K562 (cell line): ENCODE results near the gene SELENOO. TPM values are rescaled to one million over a fixed set of nuclear protein-coding genes. Genes with fewer than 3 reads are reported as not detected.

Source experiments
- ATAC-seq: fragments of 200-7000 bp; cut with Tn5 transposase; 3 replicates; pipeline ENCODE4 v1.9.1; 2020; ENCODE audit warnings: moderate library complexity
- BruUV-seq: library from RNA; stranded (reverse); fragments of 400-500 nt; replicated peaks from 2 replicates; lab custom pipeline; 2021; lab: Mats Ljungman, UMichigan
- CTCF ChIA-PET: fragments of 300-600 bp; formaldehyde crosslinking; extraction: SDS; loops from one replicate; lab custom pipeline; 2021; ENCODE audit warnings: low intra/inter-chr PET ratio; lab: Yijun Ruan, JAX
- POLR2A ChIA-PET: fragments of 300-600, 350-650 bp; sonication (Branson Sonifier 250); formaldehyde crosslinking; extraction: SDS; loops from one replicate; lab custom pipeline; 2021; ENCODE audit warnings: antibody characterized with exemption, inconsistent platforms; lab: Yijun Ruan, JAX
- DNase-seq, 4 experiments: peaks; one replicate each; pipeline versions ENCODE4 v3.0.0 to v3.0.0-alpha.2; 2011 to 2018; ENCODE audit warnings: low spot score in 3 of 4, mixed read lengths in 3 of 4; ENCODE audit errors: extremely low read depth in 1 of 4
- FAIRE-seq: peaks from 2 replicates; lab custom pipeline; 2011; peaks lifted over from hg19 to GRCh38; lab: Jason Lieb, UNC
- H2AFZ ChIP-seq: 2 replicates; pipeline ENCODE4 v1.6.0; 2011; ENCODE audit warnings: low read depth, low read length, control low read depth, inconsistent platforms
- H3K27ac ChIP-seq: fragments of 200-600 bp; 3 replicates; pipeline ENCODE4 v1.8.0; 2011; ENCODE audit warnings: low read depth, mild to moderate bottlenecking, control low read depth, inconsistent platforms, low read length, moderate library complexity, mixed read lengths; ENCODE audit errors: extremely low read depth
- H3K27me3 ChIP-seq, 2 experiments: fragments of 300-600 bp in 1 of 2; 2 replicates in 1 of 2; 3 replicates in 1 of 2; pipeline versions ENCODE4 v1.6.0 to v1.8.0; 2011; ENCODE audit warnings: inconsistent platforms in 2 of 2, low read length in 2 of 2, mild to moderate bottlenecking in 1 of 2, mixed read lengths in 1 of 2, moderate library complexity in 1 of 2; ENCODE audit not compliant: control insufficient read depth in 2 of 2, insufficient read depth in 2 of 2
- H3K36me3 ChIP-seq: fragments of 300-600 bp; 3 replicates; pipeline ENCODE4 v1.8.0; 2011; ENCODE audit warnings: mild to moderate bottlenecking, low read length, inconsistent platforms; ENCODE audit not compliant: control insufficient read depth, insufficient read depth
- H3K4me1 ChIP-seq, 2 experiments: fragments of 200-600 bp in 1 of 2; replicated peaks in 1 of 2; 2 replicates in 1 of 2; 3 replicates in 1 of 2; pipeline versions ENCODE4 v1.5.1 to v1.8.0; 2011; ENCODE audit warnings: inconsistent platforms in 2 of 2, low read length in 2 of 2, mild to moderate bottlenecking in 1 of 2, mixed read lengths in 1 of 2, moderate library complexity in 1 of 2; ENCODE audit not compliant: control insufficient read depth in 2 of 2, insufficient read depth in 2 of 2
- H3K4me2 ChIP-seq: 2 replicates; pipeline ENCODE4 v1.6.1; 2011; ENCODE audit warnings: low read length, control low read depth, inconsistent platforms, mixed read lengths; ENCODE audit not compliant: insufficient read depth
- H3K4me3 ChIP-seq: fragments of 200-600 bp; sonication (generic), shearing (Covaris generic); 2 replicates; pipeline ENCODE4 v1.5.1; 2016; ENCODE audit warnings: control low read depth, inconsistent platforms
- H3K79me2 ChIP-seq: fragments of 200-600 bp; 3 replicates; pipeline ENCODE4 v1.8.0; 2011; ENCODE audit warnings: low read length, inconsistent platforms; ENCODE audit not compliant: control insufficient read depth, insufficient read depth
- H3K9ac ChIP-seq, 2 experiments: 2 replicates each; pipeline versions ENCODE4 v1.6.0 to v1.6.1; 2011; ENCODE audit warnings: low read depth in 2 of 2, low read length in 2 of 2, control low read depth in 1 of 2, inconsistent platforms in 1 of 2, mild to moderate bottlenecking in 1 of 2, mixed read lengths in 1 of 2; ENCODE audit not compliant: insufficient read depth in 1 of 2
- H3K9me1 ChIP-seq: one replicate; pipeline ENCODE4 v1.6.0; 2011; ENCODE audit warnings: inconsistent platforms, mild to moderate bottlenecking, low read length, moderate library complexity; ENCODE audit not compliant: control insufficient read depth, insufficient read depth
- H3K9me3 ChIP-seq: replicated peaks from 2 replicates; pipeline ENCODE4 v1.5.1; 2011; ENCODE audit warnings: low read depth, low read length, inconsistent platforms; ENCODE audit not compliant: control insufficient read depth, insufficient read depth
- H4K20me1 ChIP-seq: replicated peaks from 2 replicates; pipeline ENCODE4 v1.6.1; 2011; ENCODE audit warnings: low read length, inconsistent platforms, mixed read lengths; ENCODE audit not compliant: control insufficient read depth, insufficient read depth
- NR2C1 ChIP-seq, 2 experiments: fragments of 450-650 bp; IDR thresholded peaks; 2 replicates each; pipeline ENCODE4 v1.6.1; 2017; ENCODE audit warnings: mild to moderate bottlenecking in 2 of 2, antibody characterized with exemption in 1 of 2, inconsistent platforms in 1 of 2, missing compliant biosample characterization in 1 of 2, missing genetic modification characterization in 1 of 2
- NR2C2 ChIP-seq, 2 experiments: fragments of 200-800 bp in 1 of 2; sonication (Bioruptor generic) in 1 of 2; sonication (generic) in 1 of 2; formaldehyde crosslinking in 1 of 2; IDR thresholded peaks; 2 replicates each; pipeline versions ENCODE4 v1.6.1 to v1.8.0; 2016 to 2022; ENCODE audit warnings: mild to moderate bottlenecking in 1 of 2, missing compliant biosample characterization in 1 of 2, missing genetic modification characterization in 1 of 2, missing genetic modification reagents in 1 of 2
- POLR2G ChIP-seq: fragments of 200-400 bp; formaldehyde crosslinking; IDR thresholded peaks from 2 replicates; pipeline ENCODE4 v1.6.1; 2017; ENCODE audit warnings: low read depth, mild to moderate bottlenecking, antibody characterized with exemption, low read length, moderate library complexity
- PTTG1 ChIP-seq: fragments of 450-650 bp; IDR thresholded peaks from 2 replicates; pipeline ENCODE4 v1.6.1; 2016; ENCODE audit warnings: low read depth, mild to moderate bottlenecking, missing genetic modification characterization, missing compliant biosample characterization
- WGBS: fragments of 100-300 bp; shearing (Covaris generic); methylation state at CpG from one replicate; pipeline ENCODE4 v1.1.6; 2016; ENCODE audit warnings: low coverage, mixed read lengths; ENCODE audit not compliant: insufficient coverage; ENCODE audit errors: missing lambda C conversion rate; 5-methylcytosine and 5-hydroxymethylcytosine counted together
- in situ Hi-C: fragments of 300-500 bp; cut with MboI; formaldehyde crosslinking; loops from 4 replicates; pipeline ENCODE4 v1.15.0; 2018; ENCODE audit warnings: inconsistent platforms, mixed read lengths
- intact Hi-C: fragments of 100-400 bp; cut with micrococcal nuclease; formaldehyde crosslinking; loops from 2 replicates; pipeline ENCODE4 v1.14.2; 2022
- polyA plus RNA-seq, 8 experiments: library from polyadenylated mRNA; depleted of rRNA in 4 of 8; stranded (reverse) in 5 of 8; unstranded in 3 of 8; fragments of >200 nt; fragmentation: Nextera tagmentation in 2 of 8; fragmentation: Illumina TruSeq in 1 of 8; extraction: Ambion mirVana in 2 of 8; extraction: Trizol in 1 of 8; gene quantifications; 2 replicates each; pipeline versions ENCODE4 v1.2.1 to v1.2.3, GENCODE V29; 2011 to 2014; ENCODE audit warnings: inconsistent platforms in 1 of 8, missing spikeins in 1 of 8
- total RNA-seq, 7 experiments: library from RNA; depleted of rRNA in 6 of 7; stranded (reverse); fragments of >200 nt in 6 of 7; fragmentation: Illumina TruSeq in 2 of 7; extraction: Trizol in 2 of 7; gene quantifications; 2 replicates each; pipeline versions ENCODE4 v1.2.1 to v1.2.3, GENCODE V29; 2011 to 2021; ENCODE audit warnings: low replicate concordance in 1 of 7

The SELENOO gene
- total and polyA plus RNA-seq, 9 of the 15 experiments (the other 6 are each of a cell fraction or from before 2014, with no cell fraction given), result 0.37 to 24.9 (median 8.3) TPM

DNA sequence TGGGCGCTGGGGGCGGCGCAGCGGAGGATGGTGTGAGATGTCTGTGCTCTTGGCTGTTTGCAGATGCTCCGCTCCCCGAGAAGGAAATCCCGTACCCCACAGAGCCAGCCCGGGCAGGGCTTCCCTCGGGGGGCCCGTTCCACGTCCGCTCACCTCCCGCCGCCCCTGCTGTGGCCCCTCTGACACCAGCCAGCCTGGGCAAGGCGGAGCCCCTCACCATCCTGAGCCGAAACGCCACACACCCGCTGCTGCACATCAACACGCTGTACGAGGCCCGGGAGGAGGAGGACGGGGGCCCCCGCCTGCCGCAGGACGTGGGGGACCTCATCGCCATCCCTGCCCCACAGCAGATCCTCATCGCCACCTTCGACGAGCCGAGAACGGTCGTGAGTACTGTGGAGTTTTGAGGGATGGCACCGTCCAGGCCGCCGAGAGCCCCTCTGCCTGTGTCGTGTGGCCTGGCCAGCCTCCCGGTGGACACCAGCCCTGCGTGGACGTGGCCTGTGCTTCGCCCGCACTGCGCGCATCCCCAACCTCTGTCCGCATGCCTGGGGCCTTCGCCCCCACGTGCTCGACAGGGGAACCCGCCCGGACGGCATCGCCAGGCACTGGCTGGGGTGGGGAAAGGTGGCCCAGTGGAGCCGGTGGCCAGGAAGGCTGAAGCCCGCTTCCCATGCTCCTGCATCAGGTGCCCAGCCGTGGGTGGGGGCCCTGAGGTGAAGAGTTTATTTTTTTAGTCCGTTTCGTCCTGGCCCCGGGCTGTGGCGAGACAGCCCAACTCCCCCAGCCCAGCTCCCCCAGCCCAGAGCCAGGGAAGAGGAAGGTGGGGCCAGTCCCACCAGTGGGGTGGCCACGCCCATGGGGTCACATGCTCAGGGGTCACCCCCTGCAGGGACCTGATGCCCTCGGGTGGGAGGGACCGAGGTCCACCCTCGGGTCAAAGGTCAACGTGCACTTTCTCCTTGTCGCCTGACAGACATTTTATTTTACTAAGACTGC lies 21.6 kb upstream of the SELENOO start:
- Histone ChIP-seq H2AFZ (no peak overlapping the region), H3K36me3 (no peaks in the 10 kb centered on the region), H3K79me2 (no peaks in the 10 kb centered on the region), H3K9me3 (no peaks in the 10 kb centered on the region), H3K4me3 (no peak overlapping the region), H3K4me2 (no peak overlapping the region), H4K20me1 (no peaks in the 10 kb centered on the region), H3K27me3 (no peaks in the 10 kb centered on the region), H3K9me1 (no peaks in the 10 kb centered on the region), H3K27ac (no peak overlapping the region), H3K9ac (no peak overlapping the region), H3K4me1 (peaks cover 0 to 59% of the 10 kb centered on the region in 2 experiments; a peak in 2 of 5 replicates)
- DNase-seq, result peak in 3 of 4 experiments; percentile 37 to 45 (median 42)
- ChIA-PET POLR2A (no interaction called here), CTCF (interaction anchor here (0.5 kb wide), 1 partner anchor 62 kb away, joined by 3 read pairs; no protein-coding TSS in a partner anchor)
- no peak for ATAC-seq
- 78% methylated on average over 20 of the region's 64 CpGs for WGBS
- intact Hi-C loops, result no loop called here
- TF ChIP-seq POLR2G (peak; percentile 34; the same call in 1 of the 2 replicates), NR2C2 (CRISPR knock-in tag; IDR thresholded peaks at IDR 0.05) (peak; percentile 64; the same call in 1 of the 2 replicates), NR2C2 (tag; IDR thresholded peaks at IDR 0.05) (peak; percentile 31; the same call in 1 of the 2 replicates), PTTG1 (tag) (no peak), NR2C1 (IDR thresholded peaks at IDR 0.05) (peak; percentile 81), NR2C1 (tag; IDR thresholded peaks at IDR 0.05) (peak; percentile 74)
- in situ Hi-C loops, result no loop called here
- BruUV-seq, result no TSS peak
- FAIRE-seq, result no peak
